GM19372 (cell line): ENCODE data around the gene ARMC2.
"Not testable (repeated sequence)": the region's sequence is repeated elsewhere in the genome, so short reads cannot be mapped to it uniquely, and the experiment has no call there.

ENCODE experiments used
- ATAC-seq: cut with Tn5 transposase; IDR thresholded peaks from one replicate; pipeline ENCODE4 v1.9.1; 2021; ENCODE audit warnings: mild to moderate bottlenecking, low read depth, moderate library complexity; ENCODE audit not compliant: unreplicated experiment

ARMC2 gene

GRCh38 chr6:108869876-108870275 is 21.7 kb downstream of the ARMC2 start:
- no peak for ATAC-seq

- ATAC-seq: no peak
Measured at GRCh38 chr6:108870357-108870756, 22.1 kb downstream of the ARMC2 start.

GRCh38 chr6:108872141-108872557 is 23.9 kb downstream of the ARMC2 start:
- ATAC-seq: no peak

- ATAC-seq: no peak
Measured at GRCh38 chr6:108872575-108872974, 24.4 kb downstream of the ARMC2 start.

GRCh38 chr6:108873251-108873650 is 25.0 kb downstream of the ARMC2 start:
- no peak for ATAC-seq

- no peak for ATAC-seq
Measured at GRCh38 chr6:108873971-108874370, 25.7 kb downstream of the ARMC2 start.

- peak; percentile 85 for ATAC-seq
Measured at GRCh38 chr6:108874470-108875160, 26.4 kb downstream of the ARMC2 start.

GRCh38 chr6:108875161-108875555 is 26.9 kb downstream of the ARMC2 start:
- ATAC-seq: peak; percentile 39

- no peak for ATAC-seq
Measured at GRCh38 chr6:108877046-108877751, 29.0 kb downstream of the ARMC2 start.

- no peak for ATAC-seq
Measured at GRCh38 chr6:108878942-108879341, 30.7 kb downstream of the ARMC2 start.

GRCh38 chr6:108883172-108883571 is 35.0 kb downstream of the ARMC2 start:
- peak; percentile 71 for ATAC-seq

- no peak for ATAC-seq
Measured at GRCh38 chr6:108884211-108885059, 36.2 kb downstream of the ARMC2 start.

GRCh38 chr6:108888052-108888451 is 39.8 kb downstream of the ARMC2 start:
- no peak for ATAC-seq

GRCh38 chr6:108888745-108889144 is 40.5 kb downstream of the ARMC2 start:
- ATAC-seq: no peak

GRCh38 chr6:108890898-108891297 is 42.7 kb downstream of the ARMC2 start:
- not testable (repeated sequence) for ATAC-seq

- ATAC-seq: no peak
Measured at GRCh38 chr6:108895571-108895970, 47.3 kb downstream of the ARMC2 start.

- ATAC-seq: no peak
Measured at GRCh38 chr6:108896111-108896661, 48.0 kb downstream of the ARMC2 start.

GRCh38 chr6:108897371-108897770 is 49.1 kb downstream of the ARMC2 start:
- no peak for ATAC-seq

- ATAC-seq: no peak
Measured at GRCh38 chr6:108902382-108902792, 54.2 kb downstream of the ARMC2 start.

GRCh38 chr6:108903796-108904195 is 55.6 kb downstream of the ARMC2 start:
- no peak for ATAC-seq

GRCh38 chr6:108904741-108905140 is 56.5 kb downstream of the ARMC2 start:
- peak; percentile 99 for ATAC-seq
